ENCODE results near the gene PLEKHH2. TPM values are rescaled to one million over a fixed set of nuclear protein-coding genes. Genes with fewer than 3 reads are reported as not detected.

Gene PLEKHH2
- total and polyA plus RNA-seq, 2 of the 13 experiments (the other 11 are each of a cell fraction or from before 2014, with no cell fraction given): 1.1 to 3.0 TPM

DNA sequence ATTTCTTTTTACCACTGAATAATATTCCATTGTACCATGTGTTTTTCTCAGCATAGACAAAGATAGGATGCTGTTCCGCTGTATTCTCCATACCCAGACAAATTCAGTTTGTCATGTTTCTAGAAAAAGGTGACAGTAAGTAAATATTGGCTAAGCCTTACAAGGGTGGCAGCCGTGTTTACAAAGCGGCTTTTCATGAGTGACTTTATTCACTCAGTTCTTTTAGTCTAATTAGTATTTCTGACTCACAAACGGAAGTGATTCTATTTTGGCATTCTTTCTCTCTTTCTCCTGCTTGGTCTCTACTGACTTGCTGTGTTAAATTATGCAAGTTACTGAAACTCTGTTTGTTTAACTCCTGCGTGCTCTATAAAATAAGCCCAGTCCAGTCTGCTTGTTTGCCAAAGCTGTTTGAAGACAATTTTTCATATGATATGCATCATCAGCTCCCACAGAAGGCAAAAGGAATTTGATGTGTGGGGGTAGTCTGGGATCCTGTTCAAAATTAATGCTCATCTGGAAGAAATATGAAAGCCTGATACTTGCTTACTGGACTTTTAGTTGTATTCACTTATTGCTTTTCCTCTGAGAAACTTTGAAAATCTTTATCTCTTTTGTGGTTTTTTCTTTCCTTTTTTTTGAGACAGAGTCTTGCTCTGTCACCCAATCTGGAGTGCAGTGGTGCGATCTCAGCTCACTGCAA is 2.3 kb upstream of the PLEKHH2 start (continued):
- TF ChIP-seq, protein P1, sequence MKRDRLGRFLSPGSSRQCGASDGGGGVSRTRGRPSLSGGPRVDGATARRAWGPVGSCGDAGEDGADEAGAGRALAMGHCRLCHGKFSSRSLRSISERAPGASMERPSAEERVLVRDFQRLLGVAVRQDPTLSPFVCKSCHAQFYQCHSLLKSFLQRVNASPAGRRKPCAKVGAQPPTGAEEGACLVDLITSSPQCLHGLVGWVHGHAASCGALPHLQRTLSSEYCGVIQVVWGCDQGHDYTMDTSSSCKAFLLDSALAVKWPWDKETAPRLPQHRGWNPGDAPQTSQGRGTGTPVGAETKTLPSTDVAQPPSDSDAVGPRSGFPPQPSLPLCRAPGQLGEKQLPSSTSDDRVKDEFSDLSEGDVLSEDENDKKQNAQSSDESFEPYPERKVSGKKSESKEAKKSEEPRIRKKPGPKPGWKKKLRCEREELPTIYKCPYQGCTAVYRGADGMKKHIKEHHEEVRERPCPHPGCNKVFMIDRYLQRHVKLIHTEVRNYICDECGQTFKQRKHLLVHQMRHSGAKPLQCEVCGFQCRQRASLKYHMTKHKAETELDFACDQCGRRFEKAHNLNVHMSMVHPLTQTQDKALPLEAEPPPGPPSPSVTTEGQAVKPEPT (CRISPR knock-in tag; IDR thresholded peaks at IDR 0.05; ENCODE audit: low read depth): no peak
- TF ChIP-seq ZNF572 (CRISPR knock-in tag; IDR thresholded peaks at IDR 0.05) (no peak), LCORL (IDR thresholded peaks at IDR 0.05) (peak; percentile 74), LCORL (CRISPR knock-in tag; IDR thresholded peaks at IDR 0.05) (peak; percentile 57; the same call in 1 of the 2 replicates), MTA1 (CRISPR knock-in tag; IDR thresholded peaks at IDR 0.05; ENCODE audit: borderline replicate concordance) (no peak), HOXA7 (CRISPR knock-in tag; IDR thresholded peaks at IDR 0.05) (no peak), TP53 (CRISPR knock-in tag; conservative IDR thresholded peaks at IDR 0.05) (no peak), ZNF326 (CRISPR knock-in tag; IDR thresholded peaks at IDR 0.05; ENCODE audit: borderline replicate concordance) (no peak), PRDM15 (CRISPR knock-in tag; IDR thresholded peaks at IDR 0.05) (no peak), ZNF672 (CRISPR knock-in tag; IDR thresholded peaks at IDR 0.05) (no peak), TBP (CRISPR knock-in tag; IDR thresholded peaks at IDR 0.05) (no peak), ZNF768 (CRISPR knock-in tag; IDR thresholded peaks at IDR 0.05) (no peak), NFKB2 (CRISPR knock-in tag; IDR thresholded peaks at IDR 0.05; ENCODE audit: borderline replicate concordance) (no peak), MTA3 (CRISPR knock-in tag; IDR thresholded peaks at IDR 0.05) (no peak), SP5 (CRISPR knock-in tag; IDR thresholded peaks at IDR 0.05; ENCODE audit: borderline replicate concordance, low read depth) (peak; percentile 24; the same call in 1 of the 2 replicates), ZIK1 (CRISPR knock-in tag; IDR thresholded peaks at IDR 0.05; ENCODE audit: borderline replicate concordance, low read depth) (no peak), NCOR1 (IDR thresholded peaks at IDR 0.05; ENCODE audit: borderline replicate concordance, low read length) (peak; percentile 73; the same call in 1 of the 2 replicates), GTF3A (CRISPR knock-in tag; conservative IDR thresholded peaks at IDR 0.05) (no peak), ZNF558 (CRISPR knock-in tag; IDR thresholded peaks at IDR 0.05; ENCODE audit: borderline replicate concordance) (no peak), ZFP36 (IDR thresholded peaks at IDR 0.05; ENCODE audit: borderline replicate concordance, low read depth, low read length, partially characterized antibody) (no peak), TCF12 (IDR thresholded peaks at IDR 0.05) (no peak), TCF12 (CRISPR knock-in tag; IDR thresholded peaks at IDR 0.05) (no peak)
- TF ChIP-seq, protein P2, sequence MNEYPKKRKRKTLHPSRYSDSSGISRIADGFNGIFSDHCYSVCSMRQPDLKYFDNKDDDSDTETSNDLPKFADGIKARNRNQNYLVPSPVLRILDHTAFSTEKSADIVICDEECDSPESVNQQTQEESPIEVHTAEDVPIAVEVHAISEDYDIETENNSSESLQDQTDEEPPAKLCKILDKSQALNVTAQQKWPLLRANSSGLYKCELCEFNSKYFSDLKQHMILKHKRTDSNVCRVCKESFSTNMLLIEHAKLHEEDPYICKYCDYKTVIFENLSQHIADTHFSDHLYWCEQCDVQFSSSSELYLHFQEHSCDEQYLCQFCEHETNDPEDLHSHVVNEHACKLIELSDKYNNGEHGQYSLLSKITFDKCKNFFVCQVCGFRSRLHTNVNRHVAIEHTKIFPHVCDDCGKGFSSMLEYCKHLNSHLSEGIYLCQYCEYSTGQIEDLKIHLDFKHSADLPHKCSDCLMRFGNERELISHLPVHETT (CRISPR knock-in tag; conservative IDR thresholded peaks at IDR 0.05): 0 out of 2 replicates have a peak, but pooled peaks have one; percentile 49
- TF ChIP-seq, protein P3, sequence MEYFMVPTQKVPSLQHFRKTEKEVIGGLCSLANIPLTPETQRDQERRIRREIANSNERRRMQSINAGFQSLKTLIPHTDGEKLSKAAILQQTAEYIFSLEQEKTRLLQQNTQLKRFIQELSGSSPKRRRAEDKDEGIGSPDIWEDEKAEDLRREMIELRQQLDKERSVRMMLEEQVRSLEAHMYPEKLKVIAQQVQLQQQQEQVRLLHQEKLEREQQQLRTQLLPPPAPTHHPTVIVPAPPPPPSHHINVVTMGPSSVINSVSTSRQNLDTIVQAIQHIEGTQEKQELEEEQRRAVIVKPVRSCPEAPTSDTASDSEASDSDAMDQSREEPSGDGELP (IDR thresholded peaks at IDR 0.05; ENCODE audit: borderline replicate concordance, low read depth): peak; percentile 50; the same call in 1 of the 2 replicates
